HepG2 (cell line): ENCODE measurements around the gene DENND5B. TPM values are rescaled to one million over a fixed set of nuclear protein-coding genes. Genes with fewer than 3 reads are reported as not detected.

ENCODE experiments used
- FOXA1 ChIP-seq, 2 experiments: fragments of 450-650 bp in 1 of 2; sonication (generic) in 1 of 2; formaldehyde crosslinking in 1 of 2; IDR thresholded peaks; 2 replicates each; pipeline versions ENCODE4 v1.4.0 to v1.6.1; 2016 to 2020; ENCODE audit warnings: missing genetic modification reagents in 1 of 2
- GABPA ChIP-seq, 2 experiments: IDR thresholded peaks; 2 replicates each; pipeline ENCODE4 v1.6.1; 2011 to 2016; ENCODE audit warnings: low read depth in 2 of 2, low read length in 1 of 2, missing biosample characterization in 1 of 2, missing genetic modification characterization in 1 of 2
- NR2F1 ChIP-seq, 2 experiments: fragments of 450-650 bp in 1 of 2; formaldehyde crosslinking in 1 of 2; IDR thresholded peaks; 2 replicates each; pipeline versions ENCODE4 v1.5.0 to v1.6.1; 2016 to 2020; ENCODE audit warnings: mild to moderate bottlenecking in 1 of 2, missing compliant biosample characterization in 1 of 2, missing genetic modification reagents in 1 of 2, moderate library complexity in 1 of 2
- NR2F6 ChIP-seq, 2 experiments: IDR thresholded peaks; 2 replicates each; pipeline ENCODE4 v1.6.1; 2016; ENCODE audit warnings: antibody characterized with exemption in 1 of 2, mild to moderate bottlenecking in 1 of 2
- polyA plus RNA-seq, 8 experiments: library from polyadenylated mRNA; depleted of rRNA in 3 of 8; stranded (reverse) in 7 of 8; unstranded in 1 of 8; fragments of >200 nt; fragmentation: Illumina TruSeq in 4 of 8; extraction: Trizol in 4 of 8; gene quantifications; 2 replicates each; pipeline versions ENCODE4 v1.2.1 to v1.2.3, GENCODE V29; 2011 to 2016; ENCODE audit warnings: low read depth in 4 of 8, missing spikeins in 1 of 8, mixed read lengths in 1 of 8; ENCODE audit not compliant: insufficient read depth in 1 of 8
- small RNA-seq, 3 experiments: library from RNA; depleted of rRNA; stranded (forward); fragments of <200 nt; gene quantifications; one replicate each; pipeline ENCODE3, GENCODE V24; 2012; ENCODE audit warnings: low read depth in 2 of 3, low replicate concordance in 1 of 3; ENCODE audit not compliant: insufficient read length in 3 of 3, insufficient read depth in 2 of 3
- total RNA-seq, 5 experiments: library from RNA; depleted of rRNA; stranded (reverse); fragments of >200 nt; fragmentation: Illumina TruSeq; extraction: Trizol; gene quantifications; 2 replicates each; pipeline ENCODE4 v1.2.3, GENCODE V29; 2016; ENCODE audit warnings: low read depth in 1 of 5
- TF ChIP-seq, protein P1 (sequence below): IDR thresholded peaks from 2 replicates; pipeline ENCODE4 v1.6.1; 2016; ENCODE audit warnings: missing biosample characterization, missing genetic modification reagents, low read depth

The DENND5B gene
- total and polyA plus RNA-seq, 2 of the 13 experiments (the other 11 are each of a cell fraction or from before 2014, with no cell fraction given), result 14.7 to 18.7 TPM

DNA sequence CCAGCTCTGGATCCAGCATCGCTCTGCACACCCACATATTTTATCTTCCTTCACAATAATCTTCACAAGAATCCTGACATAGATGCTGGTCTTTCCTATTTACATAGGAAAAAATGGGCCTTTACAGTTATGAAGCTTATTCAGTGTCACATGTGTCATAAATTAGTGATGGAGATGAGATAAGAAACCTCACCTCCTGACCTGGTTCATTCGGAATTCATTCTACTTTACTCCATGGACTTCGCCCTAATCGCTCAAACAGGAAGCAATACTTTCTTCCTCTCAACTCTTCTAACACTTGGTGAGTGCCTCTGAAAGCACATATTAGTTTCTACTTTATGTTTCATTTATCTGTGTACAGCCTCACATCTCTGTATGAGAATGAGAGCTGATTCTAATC, 253.0 kb downstream of the DENND5B start (continued):
- TF ChIP-seq NR2F1 (CRISPR knock-in tag; IDR thresholded peaks at IDR 0.05) (peak in 1 of 2 experiments; percentile 60; a peak in 1 of 4 replicates), FOXA1 (IDR thresholded peaks at IDR 0.05) (no peak), FOXA1 (CRISPR knock-in tag; IDR thresholded peaks at IDR 0.05) (no peak), GABPA (IDR thresholded peaks at IDR 0.05; ENCODE audit: low read depth, low read length) (no peak), GABPA (CRISPR knock-in tag; IDR thresholded peaks at IDR 0.05; ENCODE audit: low read depth) (peak; percentile 32; the same call in 1 of the 2 replicates), NR2F6 (IDR thresholded peaks at IDR 0.05) (peak; percentile 14; the same call in 1 of the 2 replicates), NR2F6 (CRISPR knock-in tag; IDR thresholded peaks at IDR 0.05) (0 out of 2 replicates have a peak, but pooled peaks have one; percentile 15)
- TF ChIP-seq, protein P1, sequence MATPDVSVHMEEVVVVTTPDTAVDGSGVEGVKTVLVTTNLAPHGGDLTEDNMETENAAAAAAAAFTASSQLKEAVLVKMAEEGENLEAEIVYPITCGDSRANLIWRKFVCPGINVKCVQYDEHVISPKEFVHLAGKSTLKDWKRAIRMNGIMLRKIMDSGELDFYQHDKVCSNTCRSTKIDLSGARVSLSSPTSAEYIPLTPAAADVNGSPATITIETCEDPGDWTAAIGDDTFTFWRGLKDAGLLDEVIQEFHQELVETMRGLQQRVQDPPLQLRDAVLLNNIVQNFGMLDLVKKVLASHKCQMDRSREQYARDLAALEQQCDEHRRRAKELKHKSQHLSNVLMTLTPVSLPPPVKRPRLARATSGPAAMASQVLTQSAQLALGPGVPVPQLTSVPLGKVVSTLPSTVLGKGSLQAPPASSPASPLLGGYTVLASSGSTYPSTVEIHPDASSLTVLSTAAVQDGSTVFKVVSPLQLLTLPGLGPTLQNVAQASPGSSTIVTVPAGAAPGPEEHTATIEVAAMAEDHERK (CRISPR knock-in tag), result no peak

Small RNA genes lying within 50 kb of the gene (small RNA-seq; reads per million reads assigned to genes)
- gene RF00019, result 0 reads per million in 3 experiments
- gene RF00026, result 0 reads per million in 3 experiments
- 0 reads per million in 3 experiments for gene RNU5F-4P
- gene RNU6-618P, result 0.31 to 2.9 (median 0.33) reads per million in 3 experiments
- 0 reads per million in 3 experiments for gene RPL31P50

Other genes with a start within 250 kb of the DENND5B start
- gene ETFBKMT, start 68.6 kb upstream of the DENND5B start, total RNA-seq (2016; rRNA removed; fragmentation: Illumina TruSeq; extraction: Trizol), result 0.93 and 1.1 TPM in 2 replicates
- gene ETFBKMT, start 68.6 kb upstream of the DENND5B start, polyA plus RNA-seq (2011; rRNA removed), result 0.29 and 0.62 TPM in 2 replicates
- 7.5 and 11.3 TPM in 2 replicates for gene AMN1, start 137.9 kb upstream of the DENND5B start, total RNA-seq (2016; rRNA removed; fragmentation: Illumina TruSeq; extraction: Trizol)
- 26.3 and 26.5 TPM in 2 replicates for gene AMN1, start 137.9 kb upstream of the DENND5B start, polyA plus RNA-seq (2011; rRNA removed)